Keratinocyte (primary cell): ENCODE results near the gene SIK3. TPM values are rescaled to one million over a fixed set of nuclear protein-coding genes. Genes with fewer than 3 reads are reported as not detected.

Experiments used
- DNase-seq: peaks from one replicate; pipeline ENCODE4 v3.0.0-alpha.2; 2011; ENCODE audit warnings: low read depth, missing footprints, low spot score
- FAIRE-seq: peaks from 2 replicates; lab custom pipeline; 2011; peaks lifted over from hg19 to GRCh38; lab: Jason Lieb, UNC
- H2AFZ ChIP-seq: 2 replicates; pipeline ENCODE4 v1.6.0; 2012; ENCODE audit warnings: low read length, control low read depth, inconsistent platforms; ENCODE audit not compliant: control insufficient read depth
- H3K27ac ChIP-seq: 2 replicates; pipeline ENCODE4 v1.5.1; 2011; ENCODE audit warnings: low read length; ENCODE audit not compliant: control insufficient read depth, insufficient read depth
- H3K27me3 ChIP-seq: 3 replicates; pipeline ENCODE4 v1.6.0; 2011; ENCODE audit warnings: low read length; ENCODE audit not compliant: control insufficient read depth, insufficient read depth; ENCODE audit errors: extremely low read depth
- H3K36me3 ChIP-seq, 2 experiments: 2 replicates in 1 of 2; 3 replicates in 1 of 2; pipeline ENCODE4 v1.5.1; 2011; ENCODE audit warnings: low read length in 2 of 2, mild to moderate bottlenecking in 1 of 2; ENCODE audit not compliant: control insufficient read depth in 2 of 2, insufficient read depth in 2 of 2; ENCODE audit errors: extremely low read depth in 1 of 2
- H3K4me1 ChIP-seq: 3 replicates; pipeline ENCODE4 v1.5.1; 2011; ENCODE audit warnings: low read length; ENCODE audit not compliant: control insufficient read depth, insufficient read depth; ENCODE audit errors: extremely low read depth
- H3K4me2 ChIP-seq: 3 replicates; pipeline ENCODE4 v1.6.0; 2011; ENCODE audit warnings: low read depth, low read length; ENCODE audit not compliant: control insufficient read depth, insufficient read depth; ENCODE audit errors: extremely low read depth
- H3K4me3 ChIP-seq, 3 experiments: fragments of 200-600 bp in 1 of 3; sonication (generic) in 1 of 3; 2 replicates in 2 of 3; 3 replicates in 1 of 3; pipeline ENCODE4 v1.5.1; 2011 to 2016; ENCODE audit warnings: low read length in 3 of 3, mild to moderate bottlenecking in 3 of 3, control low read depth in 2 of 3, inconsistent platforms in 1 of 3, low read depth in 1 of 3, mixed read lengths in 1 of 3, mixed run types in 1 of 3, moderate library complexity in 1 of 3; ENCODE audit not compliant: control insufficient read depth in 2 of 3, insufficient read depth in 2 of 3; ENCODE audit errors: extremely low read depth in 1 of 3
- H3K79me2 ChIP-seq: 2 replicates; pipeline ENCODE4 v1.6.0; 2012; ENCODE audit warnings: low read length; ENCODE audit not compliant: control insufficient read depth, insufficient read depth
- H3K9ac ChIP-seq: 3 replicates; pipeline ENCODE4 v1.6.0; 2011; ENCODE audit warnings: low read length; ENCODE audit not compliant: control insufficient read depth, insufficient read depth; ENCODE audit errors: extremely low read depth
- H3K9me1 ChIP-seq: 3 replicates; pipeline ENCODE4 v1.6.0; 2011; ENCODE audit warnings: low read length; ENCODE audit not compliant: control insufficient read depth, insufficient read depth; ENCODE audit errors: extremely low read depth
- H3K9me3 ChIP-seq: 2 replicates; pipeline ENCODE4 v1.5.1; 2012; ENCODE audit warnings: low read depth, low read length; ENCODE audit not compliant: control insufficient read depth
- H4K20me1 ChIP-seq: 3 replicates; pipeline ENCODE4 v1.6.0; 2011; ENCODE audit warnings: low read length; ENCODE audit not compliant: control insufficient read depth, insufficient read depth; ENCODE audit errors: extremely low read depth
- EZH2 ChIP-seq: IDR thresholded peaks from one replicate; pipeline ENCODE4 v1.6.1; 2012; ENCODE audit warnings: inconsistent platforms, mild to moderate bottlenecking, low read length, moderate library complexity
- dilution Hi-C: fragments of 300-500 bp; cut with MboI; formaldehyde crosslinking; loops from one replicate; pipeline ENCODE4 v1.7.0; 2020; ENCODE audit warnings: low sequenced_read_pairs; ENCODE audit not compliant: extremely low pct_ligation_motif_present
- polyA plus RNA-seq, 5 experiments: library from polyadenylated mRNA; depleted of rRNA in 3 of 5; stranded (reverse) in 3 of 5; stranded (forward) in 1 of 5; unstranded in 1 of 5; fragments of >200 nt; gene quantifications; 1 replicate in 1 of 5; 2 replicates in 3 of 5; 3 replicates in 1 of 5; pipeline versions ENCODE4 v1.2.1 to v1.2.3, GENCODE V29; 2011 to 2012; ENCODE audit warnings: missing spikeins in 2 of 5, low read depth in 1 of 5, low replicate concordance in 1 of 5
- TF ChIP-seq, protein P1 (sequence below), 3 experiments: IDR thresholded peaks in 1 of 3; conservative IDR thresholded peaks in 1 of 3; optimal IDR thresholded peaks in 1 of 3; 2 replicates in 2 of 3; 3 replicates in 1 of 3; pipeline versions ENCODE3 to v1.5.1; 2011; ENCODE audit warnings: low read length in 3 of 3, mild to moderate bottlenecking in 3 of 3, moderate library complexity in 2 of 3, control low read depth in 1 of 3, inconsistent platforms in 1 of 3; ENCODE audit not compliant: insufficient read depth in 2 of 3; ENCODE audit errors: extremely low read depth in 1 of 3

SIK3 gene
- polyA plus RNA-seq, 1 donor (not counting 4 experiments of a cell fraction or from before 2014, with no cell fraction given): 8.2 TPM

DNA sequence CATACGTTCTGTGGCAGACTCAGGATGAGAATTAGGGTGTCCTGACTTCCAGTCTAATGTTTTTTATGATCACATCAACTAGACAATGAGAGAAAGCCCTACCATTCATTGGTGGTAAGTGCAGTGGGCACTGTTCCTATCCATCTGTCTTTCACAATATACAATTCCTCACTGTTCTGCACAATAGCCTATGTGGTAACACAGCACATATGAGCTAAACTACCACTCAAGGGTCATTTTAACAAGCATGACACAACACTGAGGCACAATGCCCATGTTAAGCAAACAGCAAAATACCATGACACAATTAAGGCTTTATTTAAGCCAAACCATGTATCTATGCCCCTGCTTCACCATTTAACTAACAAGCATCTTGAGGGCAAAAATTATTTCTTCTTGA lies 52.3 kb downstream of the SIK3 start:
- no peaks in the 10 kb centered on the region for H3K9me1 ChIP-seq
- FAIRE-seq (no peak), DNase-seq (no peak)
- H3K27ac ChIP-seq: no peak overlapping the region
- H3K4me2 ChIP-seq: no peak overlapping the region
- no peaks in the 10 kb centered on the region for H3K27me3 ChIP-seq
- no peaks in the 10 kb centered on the region for H3K36me3 ChIP-seq
- H3K9me3 ChIP-seq: no peaks in the 10 kb centered on the region
- H2AFZ ChIP-seq: no peak overlapping the region
- dilution Hi-C loops: no loop called here
- TF ChIP-seq, protein P1, sequence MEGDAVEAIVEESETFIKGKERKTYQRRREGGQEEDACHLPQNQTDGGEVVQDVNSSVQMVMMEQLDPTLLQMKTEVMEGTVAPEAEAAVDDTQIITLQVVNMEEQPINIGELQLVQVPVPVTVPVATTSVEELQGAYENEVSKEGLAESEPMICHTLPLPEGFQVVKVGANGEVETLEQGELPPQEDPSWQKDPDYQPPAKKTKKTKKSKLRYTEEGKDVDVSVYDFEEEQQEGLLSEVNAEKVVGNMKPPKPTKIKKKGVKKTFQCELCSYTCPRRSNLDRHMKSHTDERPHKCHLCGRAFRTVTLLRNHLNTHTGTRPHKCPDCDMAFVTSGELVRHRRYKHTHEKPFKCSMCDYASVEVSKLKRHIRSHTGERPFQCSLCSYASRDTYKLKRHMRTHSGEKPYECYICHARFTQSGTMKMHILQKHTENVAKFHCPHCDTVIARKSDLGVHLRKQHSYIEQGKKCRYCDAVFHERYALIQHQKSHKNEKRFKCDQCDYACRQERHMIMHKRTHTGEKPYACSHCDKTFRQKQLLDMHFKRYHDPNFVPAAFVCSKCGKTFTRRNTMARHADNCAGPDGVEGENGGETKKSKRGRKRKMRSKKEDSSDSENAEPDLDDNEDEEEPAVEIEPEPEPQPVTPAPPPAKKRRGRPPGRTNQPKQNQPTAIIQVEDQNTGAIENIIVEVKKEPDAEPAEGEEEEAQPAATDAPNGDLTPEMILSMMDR (optimal IDR thresholded peaks at IDR 0.05 in 1 of 3, IDR thresholded peaks at IDR 0.05 in 1 of 3, conservative IDR thresholded peaks at IDR 0.05 in 1 of 3; ENCODE audit: extremely low read depth in 1 of 3, insufficient read depth in 2 of 3, low read length in 3 of 3): no peak
- no peak for TF ChIP-seq EZH2
- H3K9ac ChIP-seq: no peak overlapping the region
- H3K4me1 ChIP-seq: peaks cover 26% of the 10 kb centered on the region
- H4K20me1 ChIP-seq: no peaks in the 10 kb centered on the region
- H3K79me2 ChIP-seq: peaks cover 58% of the 10 kb centered on the region
- no peak overlapping the region for H3K4me3 ChIP-seq

DNA sequence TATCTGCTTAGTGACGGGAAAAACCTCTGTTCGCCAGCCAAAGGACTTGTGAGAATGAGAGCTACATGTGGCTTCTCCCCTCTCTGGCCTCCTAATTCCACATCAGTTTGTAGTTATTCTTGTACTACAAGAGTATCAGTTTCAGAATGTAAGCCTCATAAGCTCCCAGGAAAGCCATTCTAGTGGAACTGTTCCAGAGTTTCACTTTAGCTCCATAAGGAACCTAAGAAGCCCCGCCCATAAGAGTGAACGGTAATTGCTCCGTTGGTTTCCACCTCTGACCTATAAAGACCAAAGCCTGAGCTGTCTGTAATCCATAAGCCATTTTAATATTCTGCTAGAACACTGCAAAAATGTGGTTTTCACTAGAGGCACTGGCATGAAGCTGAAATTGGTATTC lies 53.0 kb downstream of the SIK3 start:
- Histone ChIP-seq H3K27ac (peak overlapping the region; percentile 57), H3K4me2 (peak overlapping the region; percentile 81)

More for the DNA sequence above, 53.0 kb downstream of the SIK3 start:
- no peak for TF ChIP-seq EZH2
- TF ChIP-seq, protein P1 (optimal IDR thresholded peaks at IDR 0.05 in 1 of 3, IDR thresholded peaks at IDR 0.05 in 1 of 3, conservative IDR thresholded peaks at IDR 0.05 in 1 of 3; ENCODE audit: extremely low read depth in 1 of 3, insufficient read depth in 2 of 3, low read length in 3 of 3): no peak
- no peaks in the 10 kb centered on the region for H3K9me3 ChIP-seq
- H3K9me1 ChIP-seq: no peaks in the 10 kb centered on the region
- H3K9ac ChIP-seq: peak overlapping the region; percentile 34
- dilution Hi-C loops: no loop called here
- H3K4me1 ChIP-seq: peaks cover 28% of the 10 kb centered on the region
- FAIRE-seq (peak; percentile 56), DNase-seq (no peak)
- no peaks in the 10 kb centered on the region for H3K27me3 ChIP-seq
- no peaks in the 10 kb centered on the region for H4K20me1 ChIP-seq
- H3K79me2 ChIP-seq: peaks cover 59% of the 10 kb centered on the region
- peak overlapping the region in 2 of 3 experiments; percentile 29 to 54 for H3K4me3 ChIP-seq
- H3K36me3 ChIP-seq: no peaks in the 10 kb centered on the region
- H2AFZ ChIP-seq: no peak overlapping the region
